ENCODE results near the gene PSMA8. TPM values are rescaled to one million over a fixed set of nuclear protein-coding genes. Genes with fewer than 3 reads are reported as not detected.
"Not testable (repeated sequence)": the region's sequence is repeated elsewhere in the genome, so short reads cannot be mapped to it uniquely, and the experiment has no call there.

The PSMA8 gene
- total RNA-seq, 1 experiment from 2014 or later: not detected

GRCh38 chr18:26225915-26226228 lies 92.2 kb downstream of the PSMA8 start:
- no peak for DNase-seq (ENCODE audit: low read depth)
- in situ Hi-C loops (cut with HindIII; ENCODE audit: low pct_unique_long_range_greater_than_20kb, low sequenced_read_pairs): no loop called here

GRCh38 chr18:26226229-26227050 lies 92.8 kb downstream of the PSMA8 start, which contains the start of gene TAF4B:
Gene TAF4B (plus strand): TSS chr18:26226445. CDS start chr18:26226934, 489 bp downstream.
- DNase-seq (ENCODE audit: low read depth): peak; percentile 85
- in situ Hi-C loops (cut with HindIII; ENCODE audit: low pct_unique_long_range_greater_than_20kb, low sequenced_read_pairs): no loop called here

DNA sequence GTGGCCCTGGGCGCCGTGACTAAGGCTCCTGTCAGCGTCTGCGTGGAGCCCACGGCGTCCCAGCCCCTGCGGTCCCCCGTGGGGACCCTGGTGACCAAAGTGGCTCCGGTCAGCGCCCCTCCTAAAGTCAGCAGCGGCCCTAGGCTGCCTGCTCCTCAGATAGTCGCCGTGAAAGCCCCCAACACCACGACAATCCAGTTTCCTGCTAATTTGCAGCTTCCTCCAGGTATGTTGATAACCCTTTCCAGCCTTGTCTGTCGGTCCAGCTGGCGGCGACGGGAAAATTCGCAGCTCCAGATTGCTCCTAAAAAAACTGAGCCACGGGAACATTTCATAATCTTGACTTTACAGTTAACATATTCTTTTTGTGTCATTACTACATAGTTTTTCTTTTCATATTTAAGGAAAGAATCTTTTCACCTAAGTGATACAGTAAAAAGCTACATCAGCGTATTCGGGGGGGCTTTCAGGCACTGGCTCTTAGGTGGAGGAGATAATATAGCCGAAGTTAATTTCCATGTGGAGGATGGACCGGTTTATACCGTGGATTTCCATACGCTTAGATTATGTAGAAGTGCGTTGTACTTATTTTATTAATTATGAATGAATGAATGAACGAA lies 93.5 kb downstream of the PSMA8 start:
- in situ Hi-C loops (cut with HindIII; ENCODE audit: low pct_unique_long_range_greater_than_20kb, low sequenced_read_pairs): no loop called here
- no peak for DNase-seq (ENCODE audit: low read depth)

DNA sequence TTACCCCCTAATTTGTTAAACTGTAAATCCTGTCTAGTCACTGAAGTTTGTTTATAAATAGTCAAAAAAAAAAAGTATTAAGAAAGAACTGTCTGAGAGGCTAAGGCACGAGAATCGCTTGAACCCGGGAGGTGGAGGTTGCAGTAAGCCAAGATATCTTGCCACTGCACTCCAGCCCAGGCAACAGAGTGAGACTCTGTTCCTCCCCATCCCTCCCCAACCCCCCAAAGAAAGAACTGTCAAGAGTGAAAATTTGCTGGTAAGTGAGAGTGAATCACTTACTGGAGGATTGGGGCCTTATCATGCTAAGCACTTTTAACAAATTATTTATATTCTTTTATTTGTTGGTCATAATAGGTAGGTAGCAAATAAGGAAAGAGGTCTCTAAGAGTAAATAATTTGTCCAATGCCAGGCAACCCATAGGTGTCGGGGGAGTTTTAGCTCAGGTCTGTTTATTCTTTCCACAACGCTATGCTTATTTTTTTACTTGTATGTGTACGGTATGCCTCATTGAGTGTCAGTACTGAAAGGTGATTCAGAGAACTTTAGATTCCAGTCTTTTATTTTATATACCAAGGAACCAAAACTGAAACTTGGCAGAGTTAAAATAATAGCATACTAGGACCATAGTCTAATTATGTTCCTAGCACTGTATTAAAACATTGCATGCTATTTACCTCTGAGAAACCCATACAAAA lies 95.0 kb downstream of the PSMA8 start:
- in situ Hi-C loops (cut with HindIII; ENCODE audit: low pct_unique_long_range_greater_than_20kb, low sequenced_read_pairs): no loop called here
- no peak for DNase-seq (ENCODE audit: low read depth)

- no peak for DNase-seq (ENCODE audit: low read depth)
- in situ Hi-C loops (cut with HindIII; ENCODE audit: low pct_unique_long_range_greater_than_20kb, low sequenced_read_pairs): no loop called here
Measured at GRCh38 chr18:26230497-26230896, 96.8 kb downstream of the PSMA8 start.

DNA sequence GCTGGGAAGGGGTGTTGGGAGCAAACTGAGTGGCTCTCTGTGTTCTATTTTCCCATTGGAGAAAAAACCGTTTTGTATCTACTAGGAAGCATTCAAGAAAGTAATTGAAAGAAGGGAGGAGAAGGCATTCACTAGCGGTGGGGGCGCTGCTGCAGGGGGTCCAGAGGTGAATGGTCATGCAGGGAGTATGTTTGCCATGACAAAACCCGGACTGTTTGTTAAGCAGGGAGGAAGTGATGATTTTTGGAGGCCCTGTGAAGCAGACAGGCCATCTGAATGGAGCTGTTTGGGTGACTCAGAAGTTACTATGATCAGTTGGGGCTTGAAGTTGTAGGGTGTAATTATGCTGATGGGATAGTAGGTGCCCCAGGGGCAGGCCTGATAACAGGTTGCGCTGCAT lies 99.5 kb downstream of the PSMA8 start:
- in situ Hi-C loops (cut with HindIII; ENCODE audit: low pct_unique_long_range_greater_than_20kb, low sequenced_read_pairs): no loop called here
- no peak for DNase-seq (ENCODE audit: low read depth)

DNA sequence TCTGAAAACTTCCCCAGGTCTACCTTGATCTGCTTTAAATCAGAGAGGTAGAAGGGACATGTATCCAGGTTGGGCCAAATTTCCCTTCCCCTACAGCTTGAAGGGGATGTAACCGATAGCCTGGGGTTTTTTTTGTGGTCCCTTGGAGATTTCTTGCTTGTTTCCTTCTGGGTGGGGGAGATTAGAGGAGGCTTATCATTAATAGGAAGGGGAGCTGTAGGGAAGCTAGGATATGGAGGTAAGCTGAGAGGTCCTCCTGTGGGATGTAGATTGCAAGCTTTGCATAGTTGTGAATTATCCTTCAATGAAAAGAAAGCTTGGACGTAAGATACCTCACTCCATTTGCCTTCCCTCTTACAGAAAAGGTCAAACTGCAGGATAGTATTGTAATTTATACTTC lies 103.7 kb downstream of the PSMA8 start:
- in situ Hi-C loops (cut with HindIII; ENCODE audit: low pct_unique_long_range_greater_than_20kb, low sequenced_read_pairs): not testable (repeated sequence)

GRCh38 chr18:26238718-26239117 lies 105.0 kb downstream of the PSMA8 start:
- DNase-seq (ENCODE audit: low read depth); in situ Hi-C loops (cut with HindIII; ENCODE audit: low pct_unique_long_range_greater_than_20kb, low sequenced_read_pairs): not testable (repeated sequence)

More for the DNA sequence above, 103.7 kb downstream of the PSMA8 start:
- DNase-seq (ENCODE audit: low read depth): not testable (repeated sequence)

- DNase-seq (ENCODE audit: low read depth); in situ Hi-C loops (cut with HindIII; ENCODE audit: low pct_unique_long_range_greater_than_20kb, low sequenced_read_pairs): not testable (repeated sequence)
Measured at GRCh38 chr18:26242392-26242791, 108.7 kb downstream of the PSMA8 start.

Other genes starting within 250 kb of the PSMA8 start
- 39.4 and 49.7 TPM in 2 replicates for gene SS18, start 43.3 kb upstream of the PSMA8 start, total RNA-seq (2014; rRNA removed; shearing (Covaris generic); ENCODE audit: low replicate concordance)
- gene TAF4B, start 92.6 kb downstream of the PSMA8 start, total RNA-seq (2014; rRNA removed; shearing (Covaris generic); ENCODE audit: low replicate concordance): 4.7 and 6.0 TPM in 2 replicates

Data from Caki2 (cell line).